HG02678 (cell line): ENCODE measurements around the gene TUBB4B.

ENCODE experiments used
- ATAC-seq: cut with Tn5 transposase; IDR thresholded peaks from one replicate; pipeline ENCODE4 v1.9.1; 2021; ENCODE audit warnings: mild to moderate bottlenecking, moderate library complexity; ENCODE audit not compliant: unreplicated experiment

TUBB4B gene

GRCh38 chr9:137267933-137268355 lies 26.9 kb downstream of the TUBB4B start:
- no peak for ATAC-seq

GRCh38 chr9:137268538-137269201 lies 27.6 kb downstream of the TUBB4B start:
- ATAC-seq, result no peak

DNA sequence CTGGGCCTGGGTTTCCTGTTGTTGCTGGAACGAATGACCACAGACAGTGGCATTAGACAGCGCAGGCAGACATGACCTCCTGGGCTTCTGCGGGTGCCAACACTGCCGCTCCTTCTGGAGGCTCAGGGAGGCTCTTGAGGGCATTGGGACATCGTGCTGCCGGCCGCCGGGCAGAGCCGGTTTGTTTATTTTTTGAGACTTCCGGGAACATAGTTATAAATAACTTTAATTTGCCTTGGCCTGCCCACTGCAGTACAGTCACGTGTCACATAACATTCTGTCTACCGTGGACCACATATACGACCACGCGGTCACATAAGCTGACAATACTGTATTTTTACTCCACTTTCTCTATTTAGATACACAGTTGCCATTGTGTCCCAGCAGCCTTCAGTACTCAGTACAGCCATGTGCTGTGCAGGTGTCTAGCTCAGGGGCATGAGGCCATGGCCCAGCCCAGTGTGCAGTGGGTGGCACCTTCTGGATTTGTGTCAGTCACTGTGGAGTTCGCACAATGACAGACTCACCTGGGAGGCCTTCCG lies 28.2 kb downstream of the TUBB4B start:
- ATAC-seq, result no peak

DNA sequence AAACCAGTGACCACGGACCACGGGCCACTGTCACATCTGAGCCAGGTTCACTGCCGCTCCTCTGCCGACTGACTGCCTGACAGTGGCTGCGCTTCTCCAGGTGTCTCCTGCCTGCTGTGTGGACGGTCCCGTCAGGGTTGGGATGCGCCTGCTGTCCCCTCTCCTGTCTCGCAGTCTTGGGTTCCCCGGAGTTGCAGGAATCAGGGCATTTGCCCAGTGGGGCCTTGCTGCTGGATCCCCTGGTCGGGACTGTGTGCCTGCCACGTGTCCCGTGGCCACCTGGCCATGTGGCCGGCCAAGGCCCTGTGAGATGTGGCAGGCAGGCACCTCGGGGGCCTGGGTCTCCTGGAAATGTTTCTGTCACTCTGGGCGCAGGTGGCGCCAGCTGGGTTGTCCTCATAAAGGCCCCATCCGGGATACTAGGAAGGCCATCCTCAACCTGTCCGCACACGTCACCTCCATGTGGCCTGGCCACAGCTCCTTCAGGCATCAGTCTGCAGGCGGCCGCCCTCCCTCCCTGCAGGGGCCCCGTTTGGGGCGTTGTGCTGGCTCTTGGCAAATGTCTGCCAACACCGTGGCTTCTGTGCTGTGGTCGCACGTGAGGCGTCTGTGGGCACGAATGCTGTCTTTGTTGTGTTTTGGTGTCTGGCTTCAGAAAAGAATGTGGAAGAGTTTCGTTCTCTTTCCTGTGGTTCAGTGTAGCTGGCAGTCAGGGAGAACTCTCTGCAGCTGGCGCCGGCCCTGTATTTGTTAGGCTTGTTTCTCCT lies 30.0 kb downstream of the TUBB4B start:
- ATAC-seq, result no peak

DNA sequence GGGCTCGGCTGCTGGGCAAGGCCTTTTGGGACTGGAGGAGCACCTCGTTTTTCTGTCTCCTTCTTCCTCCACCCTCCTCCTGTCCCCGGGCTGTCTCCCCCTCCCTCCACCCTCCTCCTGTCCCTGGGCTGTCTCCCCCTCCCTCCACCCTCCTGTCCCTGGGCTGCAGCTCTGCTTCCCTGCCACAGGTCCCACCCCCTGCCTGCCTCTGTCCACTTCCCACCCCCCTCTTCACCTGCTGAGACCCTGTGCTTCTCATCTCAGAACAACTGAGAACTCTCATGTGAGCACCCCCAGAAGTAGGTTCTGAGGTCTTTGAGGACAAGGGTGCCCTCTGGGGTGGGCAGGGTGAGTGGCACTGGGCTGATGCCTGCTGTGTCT lies 30.6 kb downstream of the TUBB4B start:
- no peak for ATAC-seq

DNA sequence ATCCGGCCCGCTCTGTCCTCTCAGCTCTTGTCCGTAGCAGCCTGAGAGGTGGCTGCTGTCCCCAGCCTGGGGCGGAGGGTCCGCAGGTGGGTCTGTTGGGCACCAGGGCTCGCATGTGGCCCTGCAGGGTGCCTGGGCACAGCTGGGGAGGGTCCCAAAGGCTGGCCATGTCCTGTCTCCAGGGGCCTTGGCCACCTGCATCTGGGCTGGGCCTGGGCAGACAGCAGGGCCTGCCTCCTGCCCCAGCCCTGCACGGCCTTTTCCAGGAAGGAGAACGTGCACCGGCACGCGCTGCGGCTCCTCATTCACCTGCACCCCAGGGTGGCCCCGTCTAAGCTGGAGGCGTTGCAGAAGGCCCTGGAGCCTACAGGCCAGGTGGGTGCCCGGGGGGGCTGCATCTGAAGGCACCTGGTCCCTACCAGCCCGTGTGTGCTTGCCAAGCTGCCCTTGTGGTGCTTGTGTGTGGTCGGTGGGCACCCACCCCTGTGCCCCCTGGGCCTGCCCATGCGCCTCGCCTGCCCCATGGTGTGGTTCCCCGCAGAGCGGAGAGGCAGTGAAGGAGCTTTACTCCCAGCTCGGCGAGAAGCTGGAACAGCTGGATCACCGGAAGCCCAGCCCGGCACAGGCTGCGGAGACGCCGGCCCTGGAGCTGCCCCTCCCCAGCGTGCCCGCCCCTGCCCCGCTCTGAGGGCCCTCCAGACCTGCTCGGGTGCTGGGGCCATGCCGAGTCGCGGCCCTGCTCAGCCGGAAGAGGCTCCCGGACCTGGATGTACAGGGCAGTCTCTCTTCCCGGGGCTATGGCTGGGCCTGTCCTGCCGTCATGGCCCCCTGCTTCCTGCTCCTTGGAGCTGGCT lies 31.4 kb downstream of the TUBB4B start:
- no peak for ATAC-seq

DNA sequence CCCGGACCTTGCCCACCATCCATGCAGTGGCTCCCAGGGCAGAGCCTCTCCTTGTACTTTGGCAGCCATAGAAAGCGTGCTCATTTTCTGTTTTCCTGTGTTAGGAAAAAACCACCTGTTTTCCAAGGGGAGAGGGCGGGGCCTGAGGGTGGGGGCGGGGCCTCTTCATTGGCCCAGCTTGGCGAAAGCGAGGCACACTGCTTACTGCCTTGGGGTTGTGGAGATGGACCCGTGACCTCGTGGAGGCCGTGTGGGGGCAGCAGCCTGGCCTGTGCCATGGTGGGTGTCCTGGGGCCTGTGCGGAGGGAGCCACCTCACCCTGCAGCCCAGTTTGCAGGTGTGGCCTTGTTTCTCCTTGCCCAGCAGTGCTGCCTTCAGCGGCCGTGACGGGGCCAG lies 32.0 kb downstream of the TUBB4B start:
- ATAC-seq, result no peak

DNA sequence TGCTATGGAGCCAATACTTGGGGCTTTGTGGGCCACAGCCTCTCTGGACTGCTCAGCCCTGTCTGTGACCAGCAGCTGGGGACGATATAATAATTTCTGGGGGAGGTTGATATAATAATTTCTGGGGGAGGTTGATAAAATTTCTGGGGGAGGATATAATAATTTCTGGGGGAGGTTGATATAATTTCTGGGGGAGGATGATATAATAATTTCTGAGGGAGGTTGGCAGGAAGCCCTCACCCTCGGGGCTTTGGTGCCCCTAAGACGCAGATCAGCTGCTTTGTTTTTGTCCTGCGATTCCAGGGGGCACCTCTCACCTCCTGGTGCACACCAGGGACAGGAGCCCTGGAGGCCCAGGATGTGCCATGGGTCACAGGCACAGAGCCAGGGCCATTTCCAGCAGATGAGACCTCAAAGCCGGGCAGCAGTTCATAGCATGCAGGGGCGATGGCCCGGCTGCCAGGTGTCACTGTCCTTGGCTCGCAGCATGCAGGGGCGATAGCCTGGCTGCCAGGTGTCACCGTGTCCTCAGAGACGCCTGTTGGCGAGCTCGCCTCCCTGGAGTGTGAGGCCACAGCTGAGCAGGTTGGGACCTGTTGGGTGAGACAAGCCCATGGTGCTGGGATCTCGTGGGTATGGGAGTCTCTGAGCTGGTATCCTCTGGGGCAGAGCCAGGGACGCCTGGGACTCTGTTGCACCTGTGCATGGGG lies 32.7 kb downstream of the TUBB4B start:
- ATAC-seq, result no peak

DNA sequence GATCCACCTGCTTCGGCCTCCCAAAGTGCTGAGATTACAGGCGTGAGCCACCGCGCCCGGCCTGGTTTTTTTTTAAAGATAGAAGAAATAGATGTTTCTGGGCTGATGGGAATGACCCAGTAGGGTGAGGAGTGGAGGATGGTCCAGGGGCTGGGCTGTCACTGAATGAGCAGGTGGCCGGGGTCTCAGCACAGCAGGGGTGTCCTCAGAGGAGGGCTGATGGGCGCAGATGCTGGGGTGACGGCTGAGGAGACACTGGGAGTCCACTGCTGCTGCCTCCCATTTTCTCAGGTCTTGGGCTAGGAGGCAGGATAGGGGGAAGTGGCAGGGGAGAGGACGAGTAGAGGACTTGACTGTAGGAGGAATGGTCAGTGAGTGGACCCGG lies 34.1 kb downstream of the TUBB4B start:
- ATAC-seq, result no peak

DNA sequence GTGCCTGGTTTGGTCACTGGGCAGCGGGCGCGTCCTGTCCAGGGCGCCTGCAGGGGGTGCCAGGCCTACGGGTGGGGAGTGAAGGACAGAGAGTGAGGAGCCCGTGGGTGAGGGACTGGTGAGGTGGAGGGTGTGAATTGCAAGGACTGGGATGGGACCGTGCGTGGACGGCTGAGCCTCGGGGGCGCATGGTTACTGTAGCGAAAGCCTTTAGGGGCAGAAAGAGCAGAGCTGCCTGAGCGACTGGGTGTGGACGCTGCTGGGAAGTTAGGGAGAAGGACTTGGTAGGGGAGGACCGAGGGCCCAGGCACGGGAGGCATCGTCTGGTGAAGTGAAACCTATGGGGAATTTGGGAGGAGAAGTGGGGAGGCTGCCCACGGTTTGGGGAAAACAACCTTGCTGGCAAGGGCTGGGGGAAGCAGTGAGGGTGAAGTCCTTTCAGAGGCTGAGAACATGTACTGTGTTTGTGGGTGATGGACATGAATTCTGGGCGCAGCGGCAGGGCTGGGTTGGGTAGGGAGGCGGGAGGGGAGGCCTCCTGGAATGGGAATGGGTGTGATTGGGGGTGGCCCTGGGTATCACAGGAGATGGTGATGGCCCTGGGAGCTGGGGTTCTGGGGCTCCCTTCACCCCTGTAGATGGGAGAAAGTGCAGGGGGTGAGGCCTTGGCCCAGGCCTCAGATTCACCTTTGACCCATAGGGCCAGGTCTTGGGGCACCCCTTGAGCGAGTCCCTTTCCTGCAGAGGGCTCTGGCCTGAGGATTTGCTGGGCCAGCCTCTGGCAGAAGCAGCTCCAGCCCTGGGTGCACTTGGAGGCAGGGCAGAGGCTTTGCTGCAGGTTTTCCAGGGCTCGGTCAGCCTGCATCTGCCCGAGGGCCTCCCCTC lies 34.7 kb downstream of the TUBB4B start:
- ATAC-seq, result no peak

DNA sequence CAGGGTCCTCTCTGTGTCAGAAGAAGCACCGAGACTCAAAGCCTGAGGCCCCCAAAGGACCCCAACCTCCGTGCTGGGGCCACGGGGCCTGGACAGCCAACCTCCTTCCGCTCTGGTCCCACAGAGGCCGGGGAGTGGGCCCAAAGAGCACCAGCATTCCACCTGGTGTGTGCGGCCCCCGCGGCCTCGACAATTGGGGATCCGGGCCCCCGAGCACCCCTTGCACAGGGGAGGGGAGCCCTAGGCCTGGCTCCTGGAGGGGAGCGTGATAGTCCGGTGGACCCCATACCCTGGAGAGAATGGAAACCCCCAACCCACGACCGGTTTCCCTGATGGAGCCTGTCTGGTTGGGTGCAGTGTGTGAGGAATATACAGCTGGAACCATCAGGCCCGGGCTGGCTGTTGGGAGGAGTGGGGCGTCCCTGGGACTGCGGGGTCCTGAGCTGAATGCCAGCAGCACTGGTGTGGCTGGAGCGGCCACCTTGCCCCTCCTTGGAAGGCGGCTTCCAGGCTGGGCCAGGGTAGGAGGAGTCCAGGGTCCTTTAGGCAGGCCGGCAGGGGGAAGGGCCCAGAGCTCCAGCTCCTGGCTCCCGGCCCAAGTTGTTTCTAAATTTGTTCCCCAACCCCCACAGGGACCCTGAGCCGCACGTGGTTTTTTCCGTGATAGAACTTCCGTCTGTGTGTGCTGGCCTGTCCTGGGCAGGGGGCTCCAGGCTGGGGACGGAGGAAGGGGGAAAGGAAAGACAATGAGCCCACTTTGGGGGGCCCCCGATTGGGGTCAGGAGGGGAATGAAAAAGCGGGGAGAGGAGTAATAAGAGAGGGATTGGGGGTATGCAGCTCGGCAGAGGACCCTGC lies 35.6 kb downstream of the TUBB4B start:
- ATAC-seq, result no peak

- peak; percentile 65 for ATAC-seq
These were observed 36.4 kb downstream of the TUBB4B start, which contains the start of gene TOR4A for GRCh38 chr9:137277329-137278041. Gene TOR4A, plus strand, starts transcription at chr9:137277726. Its CDS starts 964 bp downstream, at chr9:137278690.

DNA sequence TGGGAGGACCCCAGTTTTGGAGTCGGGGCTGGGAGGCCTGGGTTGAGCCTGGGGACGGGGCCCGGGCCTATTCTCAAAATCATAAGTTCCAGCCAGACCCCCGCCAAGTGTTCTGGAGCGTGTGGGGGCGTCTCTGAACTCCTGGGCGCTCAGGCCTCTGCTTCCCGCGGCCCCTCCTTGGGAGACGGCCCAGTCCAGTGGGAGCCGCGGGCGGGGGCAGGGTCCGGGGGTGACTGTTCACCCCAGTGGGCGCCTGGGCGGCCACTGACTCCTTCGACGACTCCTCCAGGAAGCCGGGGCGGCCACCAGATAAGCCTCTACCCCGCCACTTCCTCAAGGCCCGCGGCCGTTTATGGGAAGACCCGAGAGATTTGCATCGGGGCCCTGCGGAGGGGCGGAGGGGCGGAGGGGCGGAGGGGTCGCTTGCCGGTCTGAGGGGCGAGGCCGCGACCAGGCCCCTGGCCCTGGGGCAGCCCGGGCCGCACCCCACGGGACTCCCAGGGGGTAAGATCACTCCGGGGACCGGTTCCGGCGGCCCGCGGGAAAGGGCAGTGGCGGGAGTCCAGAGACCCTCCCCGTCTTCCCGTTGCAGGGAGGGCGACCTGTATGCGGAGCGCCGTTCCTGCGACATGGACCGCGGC lies 37.1 kb downstream of the TUBB4B start:
- peak; percentile 2 for ATAC-seq

DNA sequence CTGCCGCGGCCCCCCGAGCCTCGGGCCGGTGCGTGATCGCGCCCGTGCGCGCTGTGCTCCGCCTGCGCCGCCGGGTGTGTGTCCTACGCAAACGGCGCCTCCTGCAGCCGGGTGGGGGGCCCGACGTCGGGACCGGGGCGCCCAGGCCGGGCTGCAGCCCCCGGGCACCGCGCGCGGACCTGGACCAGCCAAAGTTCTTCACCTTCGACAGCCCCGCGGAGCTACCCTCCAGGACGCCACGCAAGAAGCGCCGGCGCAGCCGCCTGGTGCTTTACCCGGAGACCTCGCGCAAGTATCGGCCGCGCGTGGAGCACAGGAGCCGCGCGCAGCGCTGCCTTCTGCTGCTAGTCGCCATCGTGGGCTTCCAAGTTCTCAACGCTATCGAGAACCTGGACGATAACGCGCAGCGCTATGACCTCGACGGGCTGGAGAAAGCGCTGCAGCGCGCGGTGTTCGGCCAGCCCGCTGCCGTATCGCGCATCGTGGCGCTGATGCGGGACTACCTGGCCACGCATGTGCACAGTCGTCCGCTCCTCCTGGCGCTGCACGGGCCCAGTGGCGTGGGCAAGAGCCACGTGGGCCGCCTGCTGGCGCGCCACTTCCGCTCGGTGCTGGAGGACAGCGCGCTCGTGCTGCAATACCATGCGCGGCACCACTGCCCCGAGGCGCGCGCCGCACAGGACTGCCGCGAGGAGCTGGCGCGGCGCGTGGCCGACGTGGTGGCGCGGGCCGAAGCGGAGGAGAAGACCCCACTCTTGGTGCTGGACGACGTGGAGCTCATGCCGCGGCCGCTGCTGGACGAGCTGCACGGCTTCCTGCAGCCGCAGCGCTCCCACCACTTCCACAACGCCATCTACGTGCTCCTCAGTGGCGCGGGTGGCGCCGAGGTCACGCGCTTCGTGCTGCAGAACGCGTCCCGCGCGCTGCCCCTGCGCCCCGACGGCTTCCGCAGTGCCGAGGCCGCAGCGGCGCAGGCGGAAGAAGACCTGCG lies 37.9 kb downstream of the TUBB4B start:
- no peak for ATAC-seq

DNA sequence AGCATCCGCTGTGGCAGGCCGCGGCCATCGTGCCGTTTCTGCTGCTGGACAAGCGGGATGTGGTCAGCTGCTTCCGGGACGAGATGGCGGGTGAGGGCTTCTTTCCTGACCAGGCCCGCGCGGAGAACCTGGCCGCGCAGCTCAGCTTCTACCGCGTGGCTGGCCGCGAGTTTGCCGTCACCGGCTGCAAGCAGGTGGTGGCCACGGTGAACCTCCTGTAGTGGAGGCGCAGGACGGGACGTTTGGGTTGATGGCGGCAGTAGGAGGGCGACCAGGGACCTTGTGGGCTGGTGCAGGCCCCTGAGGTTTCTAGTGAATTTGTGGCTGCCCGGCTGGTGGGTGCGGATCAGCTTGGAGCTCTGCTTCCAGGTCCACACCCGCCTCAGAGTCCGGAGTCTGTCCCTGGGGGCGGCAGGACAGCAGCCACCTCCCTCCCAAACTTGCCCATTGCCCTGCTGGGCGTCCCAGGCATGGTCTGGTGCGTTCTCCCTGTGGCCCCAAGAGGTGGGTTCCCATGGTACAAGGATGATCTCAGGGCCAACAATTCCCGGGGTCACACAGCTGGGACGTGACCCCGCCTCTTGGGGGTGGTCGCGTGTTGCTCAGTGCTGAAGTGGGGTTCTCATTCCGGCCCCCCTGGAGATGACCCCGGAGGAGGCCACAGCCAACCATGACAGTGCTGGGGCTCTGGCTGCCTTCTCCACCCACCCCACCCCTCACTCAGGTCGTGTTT lies 38.8 kb downstream of the TUBB4B start:
- no peak for ATAC-seq
